GM12878 (cell line): ENCODE data around the gene RPL5. TPM values are rescaled to one million over a fixed set of nuclear protein-coding genes. Genes with fewer than 3 reads are reported as not detected.

Experiments
- ATAC-seq: fragments of 200-7000 bp; cut with Tn5 transposase; 3 replicates; pipeline ENCODE4 v1.9.1; 2020; ENCODE audit warnings: mild to moderate bottlenecking, moderate library complexity
- BruUV-seq: library from RNA; stranded (reverse); fragments of 400-500 nt; replicated peaks from 2 replicates; lab custom pipeline; 2021; lab: Mats Ljungman, UMichigan
- CTCF ChIA-PET: fragments of 300-600 bp; sonication (Branson Sonifier 250); formaldehyde crosslinking; extraction: SDS; loops from one replicate; lab custom pipeline; 2021; ENCODE audit warnings: inconsistent platforms; lab: Yijun Ruan, JAX
- POLR2A ChIA-PET: fragments of 350-600 bp; formaldehyde crosslinking; extraction: SDS; loops from one replicate; lab custom pipeline; 2021; ENCODE audit warnings: inconsistent platforms; lab: Charles Lee
- RAD21 ChIA-PET: fragments of 300-600 bp; sonication (Branson Sonifier 250); formaldehyde crosslinking; loops from one replicate; lab custom pipeline; 2023; ENCODE audit warnings: antibody characterized with exemption; ENCODE audit not compliant: unreplicated experiment; lab: Charles Lee
- SMC1A ChIA-PET: fragments of 300-600 bp; sonication (Branson Sonifier 250); formaldehyde crosslinking; loops from one replicate; lab custom pipeline; 2023; ENCODE audit not compliant: unreplicated experiment, uncharacterized antibody; lab: Charles Lee
- DNase-seq: peaks from one replicate; pipeline ENCODE4 v3.0.0-alpha.2; 2011; ENCODE audit warnings: low read depth, low spot score
- FAIRE-seq: peaks from 3 replicates; lab custom pipeline; 2011; peaks lifted over from hg19 to GRCh38; lab: Jason Lieb, UNC
- H2AFZ ChIP-seq: 2 replicates; pipeline ENCODE4 v1.6.0; 2011; ENCODE audit warnings: low read depth, low read length, control low read depth; ENCODE audit not compliant: control insufficient read depth
- H3K27ac ChIP-seq: 2 replicates; pipeline ENCODE4 v1.5.1; 2011; ENCODE audit warnings: control low read depth; ENCODE audit not compliant: control insufficient read depth, insufficient read depth
- H3K27me3 ChIP-seq, 2 experiments: replicated peaks in 1 of 2; 2 replicates each; pipeline versions ENCODE4 v1.6.0 to v1.6.1; 2011; ENCODE audit warnings: low read length in 1 of 2; ENCODE audit not compliant: control insufficient read depth in 2 of 2, insufficient read depth in 2 of 2
- H3K36me3 ChIP-seq, 2 experiments: 2 replicates each; pipeline ENCODE4 v1.5.1; 2011; ENCODE audit warnings: low read length in 1 of 2; ENCODE audit not compliant: control insufficient read depth in 2 of 2, insufficient read depth in 2 of 2
- H3K4me1 ChIP-seq: 2 replicates; pipeline ENCODE4 v1.6.1; 2011; ENCODE audit warnings: mild to moderate bottlenecking, low read length, moderate library complexity, mixed read lengths; ENCODE audit not compliant: control insufficient read depth, insufficient read depth
- H3K4me2 ChIP-seq: 2 replicates; pipeline ENCODE4 v1.6.0; 2011; ENCODE audit warnings: control low read depth; ENCODE audit not compliant: control insufficient read depth, insufficient read depth
- H3K4me3 ChIP-seq: fragments of 200-600 bp; sonication (generic); 2 replicates; pipeline ENCODE4 v1.5.1; 2016
- H3K79me2 ChIP-seq: 2 replicates; pipeline ENCODE4 v1.6.0; 2011; ENCODE audit warnings: low read length; ENCODE audit not compliant: control insufficient read depth, insufficient read depth
- H3K9ac ChIP-seq: 2 replicates; pipeline ENCODE4 v1.8.0; 2011; ENCODE audit warnings: low read length, control low read depth, mixed read lengths; ENCODE audit not compliant: control insufficient read depth, insufficient read depth
- H3K9me3 ChIP-seq: replicated peaks from 3 replicates; pipeline ENCODE4 v1.5.1; 2011; ENCODE audit warnings: mild to moderate bottlenecking, low read length; ENCODE audit not compliant: control insufficient read depth, insufficient read depth
- H4K20me1 ChIP-seq: 2 replicates; pipeline ENCODE4 v1.6.0; 2011; ENCODE audit not compliant: control insufficient read depth, insufficient read depth
- BCL11A ChIP-seq: IDR thresholded peaks from 2 replicates; pipeline ENCODE4 v1.6.1; 2011; ENCODE audit warnings: low read depth, low read length
- CREM ChIP-seq: IDR thresholded peaks from 2 replicates; pipeline ENCODE4 v1.6.1; 2014; ENCODE audit warnings: antibody characterized with exemption, low read depth
- JUND ChIP-seq: IDR thresholded peaks from 2 replicates; pipeline ENCODE4 v1.6.1; 2012; ENCODE audit warnings: low read depth, mild to moderate bottlenecking, low read length, improper control_type of control experiment, moderate library complexity
- NFYA ChIP-seq: IDR thresholded peaks from 2 replicates; pipeline ENCODE4 v1.6.1; 2011; ENCODE audit warnings: low read depth, mild to moderate bottlenecking, low read length, improper control_type of control experiment, borderline replicate concordance
- NR2F1 ChIP-seq: fragments of 450-650 bp; conservative IDR thresholded peaks from 2 replicates; pipeline ENCODE4 v1.6.1; 2017; ENCODE audit warnings: mild to moderate bottlenecking
- POLR2A ChIP-seq: IDR thresholded peaks from 2 replicates; pipeline ENCODE4 v1.6.1; 2011; ENCODE audit warnings: low read depth, mild to moderate bottlenecking, low read length
- SP1 ChIP-seq: IDR thresholded peaks from one replicate; pipeline ENCODE4 v1.6.1; 2011; ENCODE audit warnings: low read depth, low read length
- SPI1 ChIP-seq: IDR thresholded peaks from 2 replicates; pipeline ENCODE4 v1.6.1; 2011; ENCODE audit warnings: low read depth, mild to moderate bottlenecking, low read length, moderate library complexity, borderline replicate concordance; ENCODE audit not compliant: insufficient read depth
- TARDBP ChIP-seq: IDR thresholded peaks from 2 replicates; pipeline ENCODE4 v1.6.1; 2016; ENCODE audit warnings: borderline replicate concordance
- ZZZ3 ChIP-seq: IDR thresholded peaks from 2 replicates; pipeline ENCODE4 v1.6.1; 2011; ENCODE audit warnings: low read depth; ENCODE audit not compliant: control insufficient read depth, insufficient read length
- WGBS: methylation state at CpG from one replicate; pipeline ENCODE4 v1.1.6; 2016; ENCODE audit warnings: low lambda C conversion rate; ENCODE audit not compliant: insufficient replicate concordance, insufficient coverage; ENCODE audit errors: missing lambda C conversion rate; 5-methylcytosine and 5-hydroxymethylcytosine counted together
- in situ Hi-C: fragments of 300-500 bp; cut with MboI; formaldehyde crosslinking; loops from 9 replicates; pipeline ENCODE4 v1.14.3; 2018; ENCODE audit warnings: mixed read lengths
- intact Hi-C: fragments of 100-400 bp; cut with micrococcal nuclease; formaldehyde crosslinking; loops from one replicate; pipeline ENCODE4 v1.14.2; 2022; ENCODE audit not compliant: unreplicated experiment
- polyA plus RNA-seq, 11 experiments: library from polyadenylated mRNA; depleted of rRNA in 4 of 11; unstranded in 6 of 11; stranded (reverse) in 5 of 11; fragments of >200 nt; fragmentation: Nextera tagmentation in 4 of 11; fragmentation: Illumina TruSeq in 1 of 11; extraction: Ambion mirVana in 4 of 11; extraction: Trizol in 1 of 11; gene quantifications; 1 replicate in 1 of 11; 2 replicates in 10 of 11; pipeline versions ENCODE4 v1.2.1 to v1.2.3, GENCODE V29; 2011 to 2016; ENCODE audit warnings: inconsistent platforms in 2 of 11, missing spikeins in 2 of 11, low read depth in 1 of 11
- total RNA-seq, 4 experiments: library from RNA; depleted of rRNA in 3 of 4; stranded (reverse); fragments of >200 nt in 3 of 4; fragmentation: Illumina TruSeq in 1 of 4; extraction: Trizol in 1 of 4; gene quantifications; 2 replicates each; pipeline versions ENCODE4 v1.2.1 to v1.2.3, GENCODE V29; 2013 to 2021

RPL5 gene
- total and polyA plus RNA-seq, 10 of the 15 experiments (the other 5 are each of a cell fraction or from before 2014, with no cell fraction given) = 1,685 to 6,047 (median 2,601) TPM

DNA sequence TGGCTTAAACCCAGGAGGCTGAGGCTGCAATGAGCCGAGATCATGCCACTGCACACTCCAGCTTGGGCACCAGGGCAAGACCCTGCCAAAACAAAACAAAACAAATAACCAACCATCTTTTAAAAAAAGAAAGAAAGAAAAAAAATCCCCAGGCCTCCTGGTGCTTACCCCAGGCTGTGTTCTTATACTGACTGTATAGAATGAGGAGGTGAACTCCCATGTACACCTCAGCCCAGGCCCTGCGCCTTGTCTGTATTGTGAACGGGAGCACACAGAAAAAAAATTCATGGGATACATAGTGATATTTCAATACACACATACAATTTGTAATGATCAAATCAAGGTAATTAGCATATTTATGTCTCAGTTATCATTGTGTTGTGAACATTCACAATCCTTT lies 14.1 kb downstream of the RPL5 start (continued):
- no peak for TF ChIP-seq POLR2A
- TF ChIP-seq TARDBP = no peak
- TF ChIP-seq NFYA = no peak
- no peak for TF ChIP-seq NR2F1
- no peak for TF ChIP-seq JUND

GRCh38 chr1:92848201-92848600 lies 16.4 kb downstream of the RPL5 start:
- no TSS peak for BruUV-seq
- no peaks in the 10 kb centered on the region for H4K20me1 ChIP-seq
- in situ Hi-C loops = no loop called here
- no peak overlapping the region for H3K4me3 ChIP-seq
- 97% methylated on average over 4 of the region's 4 CpGs for WGBS
- no peak overlapping the region for H3K9ac ChIP-seq
- H2AFZ ChIP-seq = no peak overlapping the region
- no peak overlapping the region for H3K27ac ChIP-seq
- H3K4me2 ChIP-seq = no peak overlapping the region
- DNase-seq = no peak
- CTCF ChIA-PET = interaction anchor here (0.9 to 1.4 kb wide), 3 partner anchors 10 to 31 kb away, joined by 3 to 4 read pairs (median 3); no protein-coding TSS in a partner anchor
- intact Hi-C loops = no loop called here
- TF ChIP-seq BCL11A (no peak), ZZZ3 (no peak), SPI1 (no peak), SP1 (no peak), CREM (no peak)
- no peaks in the 10 kb centered on the region for H3K79me2 ChIP-seq
- SMC1A ChIA-PET = interaction anchor here (0.9 to 3.9 kb wide), 2 partner anchors 11 to 114 kb away, joined by 4 to 14 read pairs; no protein-coding TSS in a partner anchor
- no peak for FAIRE-seq
- RAD21 ChIA-PET = no interaction called here
- H3K27me3 ChIP-seq = no peaks in the 10 kb centered on the region
- ATAC-seq = no peak
- H3K9me3 ChIP-seq = no peaks in the 10 kb centered on the region
- H3K4me1 ChIP-seq = no peaks in the 10 kb centered on the region
- H3K36me3 ChIP-seq = peaks cover 0 to 13% of the 10 kb centered on the region in 2 experiments; a peak in 3 of 4 replicates
- POLR2A ChIA-PET = interaction anchor here (0.6 kb wide), 1 partner anchor 111 kb away, joined by 4 read pairs; no protein-coding TSS in a partner anchor
